CD4-positive, alpha-beta T cell (primary cell): ENCODE data around the gene CD55. TPM values are rescaled to one million over a fixed set of nuclear protein-coding genes. Genes with fewer than 3 reads are reported as not detected.

Experiments used
- ATAC-seq: fragments of 200-7000 bp; cut with Tn5 transposase; one replicate; pipeline ENCODE4 v1.10.0; 2022; ENCODE audit warnings: mild to moderate bottlenecking; ENCODE audit not compliant: poor library complexity
- CTCF ChIA-PET: fragments of 350-600 bp; sonication (Branson Sonifier 250); formaldehyde crosslinking; loops from one replicate; lab custom pipeline; 2021; ENCODE audit warnings: antibody characterized with exemption, inconsistent platforms; lab: Charles Lee
- POLR2A ChIA-PET: fragments of 350-600 bp; sonication (Branson Sonifier 250); formaldehyde crosslinking; loops from one replicate; lab custom pipeline; 2021; ENCODE audit warnings: antibody characterized with exemption, inconsistent platforms; lab: Charles Lee
- DNase-seq, 14 experiments: peaks; one replicate each; pipeline ENCODE4 v3.0.0-alpha.2; 2013 to 2020; ENCODE audit warnings: mixed read lengths in 2 of 14
- H3K27ac ChIP-seq, 2 donors: one replicate each; pipeline versions ENCODE4 v1.5.1 to v1.7.0; 2013; ENCODE audit warnings: low read length in 2 of 2, low read depth in 1 of 2, mild to moderate bottlenecking in 1 of 2
- H3K27me3 ChIP-seq, 2 experiments: 1 replicate in 1 of 2; 2 replicates in 1 of 2; pipeline versions ENCODE4 v1.6.1 to v1.7.0; 2013; ENCODE audit warnings: low read length in 2 of 2, control low read depth in 1 of 2, mild to moderate bottlenecking in 1 of 2, moderate library complexity in 1 of 2; ENCODE audit not compliant: insufficient read depth in 2 of 2, control insufficient read depth in 1 of 2
- H3K36me3 ChIP-seq: one replicate; pipeline ENCODE4 v1.6.1; 2013; ENCODE audit warnings: low read length, control low read depth; ENCODE audit not compliant: insufficient read depth
- H3K4me1 ChIP-seq: one replicate; pipeline ENCODE4 v1.6.1; 2013; ENCODE audit warnings: low read length, control low read depth; ENCODE audit not compliant: insufficient read depth
- H3K4me3 ChIP-seq: one replicate; pipeline ENCODE4 v1.5.1; 2013; ENCODE audit warnings: mild to moderate bottlenecking, low read length, moderate library complexity
- H3K9me3 ChIP-seq, 2 experiments: 1 replicate in 1 of 2; 2 replicates in 1 of 2; pipeline versions ENCODE4 v1.6.1 to v1.7.0; 2013; ENCODE audit warnings: low read length in 2 of 2, mild to moderate bottlenecking in 2 of 2, control low read depth in 1 of 2, moderate library complexity in 1 of 2; ENCODE audit not compliant: control insufficient read depth in 1 of 2, insufficient read depth in 1 of 2
- H3K27ac Mint-ChIP-seq: one replicate; pipeline ENCODE4 v1.8.0; 2020; ENCODE audit warnings: mixed read lengths
- H3K27me3 Mint-ChIP-seq: one replicate; pipeline ENCODE4 v1.8.0; 2021; ENCODE audit warnings: mixed read lengths
- H3K36me3 Mint-ChIP-seq: one replicate; pipeline ENCODE4 v1.8.0; 2021; ENCODE audit warnings: low read depth, mixed read lengths
- H3K4me1 Mint-ChIP-seq: one replicate; pipeline ENCODE4 v1.8.0; 2021; ENCODE audit warnings: low read depth, mixed read lengths
- H3K4me3 Mint-ChIP-seq: one replicate; pipeline ENCODE4 v1.8.0; 2020; ENCODE audit warnings: mild to moderate bottlenecking, mixed read lengths
- H3K9me3 Mint-ChIP-seq: one replicate; pipeline ENCODE4 v1.8.0; 2020; ENCODE audit warnings: mixed read lengths
- CTCF ChIP-seq: fragments of 200-600 bp; IDR thresholded peaks from one replicate; pipeline ENCODE4 v1.8.0; 2022; ENCODE audit warnings: antibody characterized with exemption, mild to moderate bottlenecking
- intact Hi-C, 2 experiments: fragments of 100-400 bp; cut with DNase I in 1 of 2; cut with micrococcal nuclease in 1 of 2; formaldehyde crosslinking; loops; one replicate each; pipeline versions ENCODE4 v1.15.1 to v1.9.0; 2023 to 2025; cut with DNase I, micrococcal nuclease
- total RNA-seq, 174 experiments: library from RNA in 2 of 174; stranded (reverse) in 2 of 174; gene quantifications; one replicate each; pipeline ENCODE4 v1.2.3 and lab custom pipeline; 2021 to 2026

The CD55 gene
- total RNA-seq, 2 experiments from 2014 or later = 218 to 229 TPM

GRCh38 chr1:207277241-207277640, 44.2 kb upstream of the CD55 start:
- no peak for ATAC-seq
- Histone ChIP-seq H3K4me3 (no peak overlapping the region), H3K9me3 (no peaks in the 10 kb centered on the region), H3K36me3 (no peaks in the 10 kb centered on the region), H3K27me3 (no peaks in the 10 kb centered on the region), H3K4me1 (peaks cover 3% of the 10 kb centered on the region), H3K27ac (no peak overlapping the region)
- intact Hi-C loops = no loop called here
- Mint-ChIP-seq H3K36me3 (no peaks in the 10 kb centered on the region), H3K4me3 (no peak overlapping the region), H3K27me3 (no peaks in the 10 kb centered on the region), H3K27ac (peak overlapping the region; percentile 5), H3K4me1 (peaks cover 37% of the 10 kb centered on the region), H3K9me3 (peaks cover 9% of the 10 kb centered on the region)
- no peak for DNase-seq
- CTCF ChIA-PET = no interaction called here
- POLR2A ChIA-PET = interaction anchor here (1.2 kb wide), 1 partner anchor 44 kb away, joined by 4 read pairs; the partner anchor contains the start of gene CD55
- no peak for TF ChIP-seq CTCF

- CTCF ChIA-PET = no interaction called here
- POLR2A ChIA-PET = no interaction called here
- ATAC-seq (no peak), DNase-seq (no peak)
- Histone ChIP-seq H3K27me3 (no peaks in the 10 kb centered on the region), H3K9me3 (no peaks in the 10 kb centered on the region), H3K4me1 (peaks cover 14% of the 10 kb centered on the region), H3K4me3 (no peak overlapping the region), H3K36me3 (no peaks in the 10 kb centered on the region), H3K27ac (no peak overlapping the region)
- H3K27ac Mint-ChIP-seq = no peak overlapping the region
- no peaks in the 10 kb centered on the region for H3K27me3 Mint-ChIP-seq
- intact Hi-C loops = loop anchor here in 1 of 2 experiments (5.0 kb wide), 1 partner anchor 43 kb away; the partner anchor contains the start of gene CD55
- no peak for TF ChIP-seq CTCF
- H3K4me3 Mint-ChIP-seq = no peak overlapping the region
- H3K36me3 Mint-ChIP-seq = no peaks in the 10 kb centered on the region
- peaks cover 7% of the 10 kb centered on the region for H3K9me3 Mint-ChIP-seq
- peaks cover 61% of the 10 kb centered on the region for H3K4me1 Mint-ChIP-seq
Observed at GRCh38 chr1:207279652-207280051, 41.8 kb upstream of the CD55 start.

- Mint-ChIP-seq H3K4me1 (peaks cover 69% of the 10 kb centered on the region), H3K27ac (no peak overlapping the region), H3K9me3 (no peaks in the 10 kb centered on the region), H3K4me3 (no peak overlapping the region), H3K27me3 (no peaks in the 10 kb centered on the region), H3K36me3 (no peaks in the 10 kb centered on the region)
- Histone ChIP-seq H3K4me1 (peaks cover 14% of the 10 kb centered on the region), H3K4me3 (no peak overlapping the region), H3K9me3 (no peaks in the 10 kb centered on the region), H3K36me3 (no peaks in the 10 kb centered on the region), H3K27ac (no peak overlapping the region), H3K27me3 (no peaks in the 10 kb centered on the region)
- no peak for TF ChIP-seq CTCF
- POLR2A ChIA-PET = no interaction called here
- intact Hi-C loops = loop anchor here in 1 of 2 experiments (5.0 kb wide), 1 partner anchor 42 kb away; the partner anchor contains the start of gene CD55
- CTCF ChIA-PET = no interaction called here
- ATAC-seq (no peak), DNase-seq (no peak)
Observed at GRCh38 chr1:207280706-207281105, 40.8 kb upstream of the CD55 start.
